Activated naive CD8-positive, alpha-beta T cell treated with anti-CD3 and anti-CD28 coated beads, Interleukin-2, amount 50 U/mL, for 24 hours (primary cell): ENCODE data around the gene RPL35A.
A peak's percentile ranks its signal among the peaks of the same experiment; 100 is the strongest.
"Not testable (repeated sequence)": the region's sequence is repeated elsewhere in the genome, so short reads cannot be mapped to it uniquely, and the experiment has no call there.

Source experiments
- ATAC-seq: fragments of 150-1000 bp; cut with Tn5 transposase; one replicate; pipeline ENCODE4 v1.10.0; 2021
- DNase-seq: peaks from one replicate; pipeline ENCODE4 v3.0.0; 2021
- H3K27ac Mint-ChIP-seq: one replicate; pipeline ENCODE4 v1.8.0; 2021; ENCODE audit warnings: mild to moderate bottlenecking, mixed read lengths
- H3K27me3 Mint-ChIP-seq: one replicate; pipeline ENCODE4 v1.8.0; 2021; ENCODE audit warnings: mixed read lengths
- H3K36me3 Mint-ChIP-seq: one replicate; pipeline ENCODE4 v1.8.0; 2021; ENCODE audit warnings: low read depth, mixed read lengths
- H3K4me1 Mint-ChIP-seq: one replicate; pipeline ENCODE4 v1.8.0; 2021; ENCODE audit warnings: mixed read lengths
- H3K4me3 Mint-ChIP-seq: one replicate; pipeline ENCODE4 v1.8.0; 2021; ENCODE audit warnings: mild to moderate bottlenecking, moderate library complexity, mixed read lengths
- H3K9me3 Mint-ChIP-seq: one replicate; pipeline ENCODE4 v1.8.0; 2021; ENCODE audit warnings: mixed read lengths

RPL35A gene

GRCh38 chr3:197959500-197959890 is 9.5 kb downstream of the RPL35A start:
- peaks cover 62% of the 10 kb centered on the region for H3K4me1 Mint-ChIP-seq
- ATAC-seq: no peak
- H3K36me3 Mint-ChIP-seq: peaks cover 35% of the 10 kb centered on the region

GRCh38 chr3:197959891-197960693 is 10.1 kb downstream of the RPL35A start, which contains the start of gene LMLN:
Gene LMLN, plus strand, starts transcription at chr3:197960217. Its CDS starts 29 bp downstream, at chr3:197960246.
- Mint-ChIP-seq H3K27ac (peak within 1 kb of the TSS; percentile 98), H3K4me3 (peak within 1 kb of the TSS; percentile 89), H3K4me1 (peaks cover 56% of the 10 kb centered on the region), H3K9me3 (no peaks in the 10 kb centered on the region), H3K27me3 (no peaks in the 10 kb centered on the region), H3K36me3 (peaks cover 29% of the 10 kb centered on the region)
- DNase-seq: peak; percentile 96
- ATAC-seq: peak; percentile 90

More at GRCh38 chr3:197959500-197959890, 9.5 kb downstream of the RPL35A start:
- Mint-ChIP-seq H3K4me3 (peak overlapping the region; percentile 89), H3K9me3 (no peaks in the 10 kb centered on the region), H3K27ac (peak overlapping the region; percentile 98), H3K27me3 (no peaks in the 10 kb centered on the region)
- DNase-seq: no peak

GRCh38 chr3:197960694-197961581 is 10.9 kb downstream of the RPL35A start:
- peak; percentile 65 for ATAC-seq
- peak; percentile 58 for DNase-seq
- Mint-ChIP-seq H3K36me3 (peaks cover 21% of the 10 kb centered on the region), H3K4me3 (peak overlapping the region; percentile 89), H3K27ac (peak overlapping the region; percentile 98), H3K27me3 (no peaks in the 10 kb centered on the region), H3K4me1 (peaks cover 53% of the 10 kb centered on the region), H3K9me3 (no peaks in the 10 kb centered on the region)

- no peak for ATAC-seq
- Mint-ChIP-seq H3K27me3 (no peaks in the 10 kb centered on the region), H3K9me3 (peaks cover 2% of the 10 kb centered on the region), H3K4me3 (peak overlapping the region; percentile 89), H3K36me3 (peaks cover 15% of the 10 kb centered on the region), H3K27ac (peak overlapping the region; percentile 68), H3K4me1 (peaks cover 53% of the 10 kb centered on the region)
- no peak for DNase-seq
These were observed 11.6 kb downstream of the RPL35A start for GRCh38 chr3:197961582-197961945.

- no peak for DNase-seq
- ATAC-seq: no peak
- Mint-ChIP-seq H3K9me3 (peaks cover 8% of the 10 kb centered on the region), H3K4me1 (peaks cover 42% of the 10 kb centered on the region), H3K27me3 (no peaks in the 10 kb centered on the region), H3K4me3 (no peak overlapping the region), H3K27ac (no peak overlapping the region), H3K36me3 (peaks cover 10% of the 10 kb centered on the region)
These were observed 13.1 kb downstream of the RPL35A start for GRCh38 chr3:197963019-197963637.

GRCh38 chr3:197967337-197967989 is 17.5 kb downstream of the RPL35A start:
- Mint-ChIP-seq H3K9me3 (peaks cover 14% of the 10 kb centered on the region), H3K36me3 (peaks cover 12% of the 10 kb centered on the region)
- ATAC-seq, H3K27me3 Mint-ChIP-seq, H3K4me1 Mint-ChIP-seq, DNase-seq, H3K27ac Mint-ChIP-seq, H3K4me3 Mint-ChIP-seq: not testable (repeated sequence)

- no peak for DNase-seq
- Mint-ChIP-seq H3K4me3 (no peak overlapping the region), H3K27me3 (no peaks in the 10 kb centered on the region), H3K9me3 (peaks cover 15% of the 10 kb centered on the region), H3K27ac (no peak overlapping the region), H3K4me1 (no peaks in the 10 kb centered on the region), H3K36me3 (peaks cover 12% of the 10 kb centered on the region)
- no peak for ATAC-seq
These were observed 20.6 kb downstream of the RPL35A start for GRCh38 chr3:197970588-197970987.

GRCh38 chr3:197974016-197974415 is 24.0 kb downstream of the RPL35A start:
- Mint-ChIP-seq H3K36me3 (peaks cover 8% of the 10 kb centered on the region), H3K4me3 (no peak overlapping the region), H3K9me3 (peaks cover 4% of the 10 kb centered on the region), H3K27ac (no peak overlapping the region), H3K27me3 (no peaks in the 10 kb centered on the region), H3K4me1 (no peaks in the 10 kb centered on the region)
- DNase-seq (no peak), ATAC-seq (no peak)

GRCh38 chr3:197975311-197975710 is 25.3 kb downstream of the RPL35A start:
- Mint-ChIP-seq H3K9me3 (peaks cover 4% of the 10 kb centered on the region), H3K27me3 (no peaks in the 10 kb centered on the region), H3K27ac (no peak overlapping the region), H3K4me1 (no peaks in the 10 kb centered on the region), H3K36me3 (peaks cover 8% of the 10 kb centered on the region), H3K4me3 (no peak overlapping the region)
- ATAC-seq (no peak), DNase-seq (no peak)

- no peaks in the 10 kb centered on the region for H3K27me3 Mint-ChIP-seq
- peaks cover 8% of the 10 kb centered on the region for H3K4me1 Mint-ChIP-seq
- no peaks in the 10 kb centered on the region for H3K36me3 Mint-ChIP-seq
- H3K27ac Mint-ChIP-seq: no peak overlapping the region
- H3K4me3 Mint-ChIP-seq: no peak overlapping the region
- ATAC-seq: no peak
- no peaks in the 10 kb centered on the region for H3K9me3 Mint-ChIP-seq
- DNase-seq: no peak
These were observed 33.1 kb downstream of the RPL35A start for GRCh38 chr3:197983076-197983475.

- Mint-ChIP-seq H3K4me1 (no peaks in the 10 kb centered on the region), H3K9me3 (no peaks in the 10 kb centered on the region), H3K36me3 (peaks cover 3% of the 10 kb centered on the region), H3K27me3 (no peaks in the 10 kb centered on the region), H3K27ac (no peak overlapping the region), H3K4me3 (no peak overlapping the region)
- ATAC-seq: no peak
- no peak for DNase-seq
These were observed 39.7 kb downstream of the RPL35A start for GRCh38 chr3:197989651-197990050.

- no peak overlapping the region for H3K27ac Mint-ChIP-seq
- H3K27me3 Mint-ChIP-seq: no peaks in the 10 kb centered on the region
- no peak overlapping the region for H3K4me3 Mint-ChIP-seq
- peaks cover 3% of the 10 kb centered on the region for H3K36me3 Mint-ChIP-seq
- H3K9me3 Mint-ChIP-seq: no peaks in the 10 kb centered on the region
- no peak for DNase-seq
- H3K4me1 Mint-ChIP-seq: no peaks in the 10 kb centered on the region
- no peak for ATAC-seq
These were observed 44.7 kb downstream of the RPL35A start for GRCh38 chr3:197994736-197995135.

GRCh38 chr3:197996855-197997254 is 46.9 kb downstream of the RPL35A start:
- H3K4me1 Mint-ChIP-seq: no peaks in the 10 kb centered on the region
- no peak overlapping the region for H3K4me3 Mint-ChIP-seq
- no peaks in the 10 kb centered on the region for H3K36me3 Mint-ChIP-seq
- no peaks in the 10 kb centered on the region for H3K9me3 Mint-ChIP-seq
- H3K27ac Mint-ChIP-seq: no peak overlapping the region
- ATAC-seq (no peak), DNase-seq (no peak)
- H3K27me3 Mint-ChIP-seq: no peaks in the 10 kb centered on the region

- H3K36me3 Mint-ChIP-seq: no peaks in the 10 kb centered on the region
- ATAC-seq (no peak), DNase-seq (no peak)
- H3K4me3 Mint-ChIP-seq: no peak overlapping the region
- H3K9me3 Mint-ChIP-seq: no peaks in the 10 kb centered on the region
- H3K27me3 Mint-ChIP-seq: no peaks in the 10 kb centered on the region
- H3K27ac Mint-ChIP-seq: no peak overlapping the region
- no peaks in the 10 kb centered on the region for H3K4me1 Mint-ChIP-seq
These were observed 47.9 kb downstream of the RPL35A start for GRCh38 chr3:197997936-197998335.
